ENCODE results near the gene ZNF438.

ZNF438 gene

GRCh38 chr10:31000071-31000782 lies 31.4 kb downstream of the ZNF438 start:
- H3K9me3 ChIP-seq (ENCODE audit: control insufficient read depth, insufficient read depth, low read length) = no peaks in the 10 kb centered on the region; the same call in 1 of the 2 replicates
- no peak overlapping the region for H3K4me2 ChIP-seq (ENCODE audit: low read length)
- no peaks in the 10 kb centered on the region for H3F3A ChIP-seq (ENCODE audit: control insufficient read depth, insufficient read depth)
- no peak overlapping the region for H3K4me3 ChIP-seq (ENCODE audit: low read length)
- no peaks in the 10 kb centered on the region for H3K4me1 ChIP-seq (ENCODE audit: control insufficient read depth, low read length)
- no peak for TF ChIP-seq CTCF (IDR thresholded peaks at IDR 0.05; ENCODE audit: low read depth, low read length, poor library complexity, severe bottlenecking)
- TF ChIP-seq EZH2phosphoT487 (IDR thresholded peaks at IDR 0.05; ENCODE audit: borderline replicate concordance, low read length) = no peak
- H4K20me1 ChIP-seq (ENCODE audit: control insufficient read depth, insufficient read depth, low read depth, low read length) = no peaks in the 10 kb centered on the region
- H3K36me3 ChIP-seq (ENCODE audit: control insufficient read depth, low read length) = no peaks in the 10 kb centered on the region
- H3K27me3 ChIP-seq (ENCODE audit: control insufficient read depth, low read length) = no peaks in the 10 kb centered on the region
- H3K27ac ChIP-seq (ENCODE audit: low read depth, low read length) = no peak overlapping the region
- H3K9me2 ChIP-seq (replicated peaks; ENCODE audit: control insufficient read depth, low read length) = no peaks in the 10 kb centered on the region
- H3K79me2 ChIP-seq (ENCODE audit: control insufficient read depth, low read length) = no peaks in the 10 kb centered on the region

GRCh38 chr10:30999070-30999712 lies 32.5 kb downstream of the ZNF438 start:
- Histone ChIP-seq H3K4me2 (ENCODE audit: low read length) (no peak overlapping the region), H3F3A (ENCODE audit: control insufficient read depth, insufficient read depth) (no peaks in the 10 kb centered on the region), H3K27me3 (ENCODE audit: control insufficient read depth, low read length) (no peaks in the 10 kb centered on the region), H3K9me2 (replicated peaks; ENCODE audit: control insufficient read depth, low read length) (no peaks in the 10 kb centered on the region), H3K4me3 (ENCODE audit: low read length) (no peak overlapping the region), H3K27ac (ENCODE audit: low read depth, low read length) (no peak overlapping the region), H3K79me2 (ENCODE audit: control insufficient read depth, low read length) (no peaks in the 10 kb centered on the region), H3K9me3 (ENCODE audit: control insufficient read depth, insufficient read depth, low read length) (no peaks in the 10 kb centered on the region; the same call in 1 of the 2 replicates), H4K20me1 (ENCODE audit: control insufficient read depth, insufficient read depth, low read depth, low read length) (no peaks in the 10 kb centered on the region), H3K4me1 (ENCODE audit: control insufficient read depth, low read length) (no peaks in the 10 kb centered on the region), H3K36me3 (ENCODE audit: control insufficient read depth, low read length) (no peaks in the 10 kb centered on the region)
- TF ChIP-seq CTCF (IDR thresholded peaks at IDR 0.05; ENCODE audit: low read depth, low read length, poor library complexity, severe bottlenecking) (no peak), EZH2phosphoT487 (IDR thresholded peaks at IDR 0.05; ENCODE audit: borderline replicate concordance, low read length) (no peak)

- TF ChIP-seq CTCF (IDR thresholded peaks at IDR 0.05; ENCODE audit: low read depth, low read length, poor library complexity, severe bottlenecking) (no peak), EZH2phosphoT487 (IDR thresholded peaks at IDR 0.05; ENCODE audit: borderline replicate concordance, low read length) (no peak)
- no peaks in the 10 kb centered on the region for H4K20me1 ChIP-seq (ENCODE audit: control insufficient read depth, insufficient read depth, low read depth, low read length)
- H3K27ac ChIP-seq (ENCODE audit: low read depth, low read length) = no peak overlapping the region
These were observed 34.0 kb downstream of the ZNF438 start for GRCh38 chr10:30997536-30998235.

More at GRCh38 chr10:30997536-30998235, 34.0 kb downstream of the ZNF438 start:
- no peak overlapping the region for H3K4me3 ChIP-seq (ENCODE audit: low read length)
- H3K9me2 ChIP-seq (replicated peaks; ENCODE audit: control insufficient read depth, low read length) = no peaks in the 10 kb centered on the region
- no peaks in the 10 kb centered on the region for H3K27me3 ChIP-seq (ENCODE audit: control insufficient read depth, low read length)
- H3K36me3 ChIP-seq (ENCODE audit: control insufficient read depth, low read length) = no peaks in the 10 kb centered on the region
- H3F3A ChIP-seq (ENCODE audit: control insufficient read depth, insufficient read depth) = no peaks in the 10 kb centered on the region
- no peaks in the 10 kb centered on the region for H3K4me1 ChIP-seq (ENCODE audit: control insufficient read depth, low read length)
- no peaks in the 10 kb centered on the region for H3K79me2 ChIP-seq (ENCODE audit: control insufficient read depth, low read length)
- no peaks in the 10 kb centered on the region; the same call in 1 of the 2 replicates for H3K9me3 ChIP-seq (ENCODE audit: control insufficient read depth, insufficient read depth, low read length)
- no peak overlapping the region for H3K4me2 ChIP-seq (ENCODE audit: low read length)

Data from DOHH2 (cell line).